COLO829 (cell line): ENCODE data around the gene ABHD1.
"Not testable (repeated sequence)": the region's sequence is repeated elsewhere in the genome, so short reads cannot be mapped to it uniquely, and the experiment has no call there.

Source experiments
- DNase-seq: peaks from one replicate; pipeline ENCODE4 v3.0.0; 2012; ENCODE audit warnings: low spot score

Gene ABHD1

DNA sequence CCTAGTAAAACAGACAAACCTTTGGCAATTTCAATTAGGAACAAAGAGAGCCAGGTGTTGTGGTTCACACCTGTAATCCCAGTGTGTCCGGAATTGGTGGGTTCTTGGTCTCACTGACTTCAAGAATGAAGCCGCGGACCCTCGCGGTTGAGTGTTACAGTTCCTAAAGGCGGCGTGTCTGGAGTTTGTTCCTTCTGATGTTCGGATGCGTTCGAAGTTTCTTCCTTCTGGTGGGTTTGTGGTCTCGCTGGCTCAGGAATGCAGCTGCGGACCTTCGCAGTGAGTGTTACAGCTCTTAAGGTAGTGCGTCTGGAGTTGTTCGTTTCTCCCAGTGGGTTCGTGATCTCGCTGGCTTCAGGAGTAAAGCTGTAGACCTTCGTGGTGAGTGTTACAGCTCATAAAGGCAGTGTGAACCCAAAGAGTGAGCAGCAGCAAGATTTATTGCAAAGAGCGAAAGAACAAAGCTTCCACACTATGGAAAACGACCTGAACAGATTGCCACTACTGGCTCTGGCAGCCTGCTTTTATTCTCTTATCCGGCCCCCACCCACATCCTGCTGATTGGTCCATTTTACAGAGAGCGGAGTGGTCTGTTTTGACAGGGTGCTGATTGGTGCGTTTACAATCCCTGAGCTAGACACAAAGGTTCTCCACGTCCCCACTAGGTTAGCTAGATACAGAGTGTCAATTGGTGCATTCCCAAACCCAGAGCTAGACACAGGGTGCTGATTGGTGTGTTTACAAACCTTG lies 12.8 kb upstream of the ABHD1 start:
- not testable (repeated sequence) for DNase-seq

DNA sequence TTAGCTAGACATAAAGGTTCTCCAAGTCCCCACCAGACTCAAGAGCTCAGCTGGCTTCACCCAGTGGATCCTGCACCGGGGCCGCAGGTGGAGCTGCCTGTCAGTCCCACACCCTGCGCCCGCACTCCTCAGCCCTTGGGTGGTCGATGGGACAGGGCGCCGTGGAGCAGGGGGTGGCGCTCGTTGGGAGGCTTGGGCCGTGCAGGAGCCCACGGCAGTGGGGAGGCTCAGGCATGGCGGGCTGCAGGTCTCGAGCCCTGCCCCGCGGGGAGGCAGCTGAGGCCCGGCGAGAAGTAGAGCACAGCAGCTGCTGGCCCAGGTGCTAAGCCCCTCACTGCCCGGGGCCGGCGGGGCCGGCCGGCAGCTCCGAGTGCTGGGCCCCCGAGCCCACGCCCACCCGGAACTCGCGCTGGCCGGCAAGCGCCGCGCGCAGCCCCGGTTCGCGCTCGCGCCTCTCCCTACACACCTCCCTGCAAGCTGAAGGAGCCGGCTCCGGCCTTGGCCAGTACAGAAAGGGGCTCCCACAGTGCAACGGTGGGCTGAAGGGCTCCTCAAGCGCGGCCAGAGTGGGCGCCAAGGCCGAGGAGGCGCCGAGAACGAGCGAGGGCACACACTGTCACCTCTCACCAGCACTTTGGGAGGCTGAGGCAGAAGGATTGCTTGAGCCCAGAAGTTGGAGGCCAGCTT lies 12.1 kb upstream of the ABHD1 start:
- DNase-seq = not testable (repeated sequence)

DNA sequence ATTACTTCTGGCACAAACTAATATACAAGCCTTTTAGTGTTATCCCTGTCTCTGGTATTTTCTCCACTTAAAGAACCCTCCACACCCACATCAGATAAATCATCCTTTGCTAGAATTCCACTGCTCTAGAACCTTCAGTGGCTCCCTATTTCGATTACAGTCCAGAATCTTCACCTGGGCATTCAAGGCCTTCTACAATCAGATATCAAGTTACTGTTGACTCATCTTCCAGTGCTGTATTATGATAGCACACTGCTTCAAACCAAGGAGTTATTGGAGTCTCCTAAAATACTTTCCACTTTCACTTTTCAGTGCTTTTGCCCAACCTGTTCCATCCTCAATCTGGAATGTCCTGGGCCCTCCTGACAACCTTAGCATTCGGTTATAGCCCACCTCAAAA lies 8.1 kb upstream of the ABHD1 start:
- no peak for DNase-seq

DNA sequence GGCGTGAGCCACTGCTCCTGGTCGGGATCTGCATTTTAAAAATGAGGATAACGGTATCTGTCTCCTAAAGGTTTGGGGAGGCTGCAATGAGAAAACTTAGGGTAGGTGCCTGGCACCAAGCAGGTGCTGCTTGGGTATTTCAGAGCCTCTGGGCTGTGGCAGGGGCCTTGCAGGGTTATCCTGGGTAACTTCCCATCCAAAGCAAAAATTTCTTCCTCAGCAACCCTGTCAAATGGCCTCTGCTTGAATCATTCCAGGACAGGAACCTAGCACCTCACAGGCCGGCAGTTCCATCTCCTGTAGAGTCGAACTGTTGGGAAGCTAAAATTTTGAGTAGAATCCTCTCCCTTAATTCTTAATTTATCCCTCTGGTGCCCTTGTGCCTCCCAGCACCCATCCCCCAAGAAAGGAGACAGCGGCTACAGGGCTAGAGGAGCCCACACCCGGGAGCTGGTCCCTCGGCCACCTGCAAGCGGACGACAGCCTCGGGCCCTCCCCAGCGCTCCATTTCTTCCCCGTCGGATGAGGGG lies 5.6 kb upstream of the ABHD1 start:
- DNase-seq = no peak

DNA sequence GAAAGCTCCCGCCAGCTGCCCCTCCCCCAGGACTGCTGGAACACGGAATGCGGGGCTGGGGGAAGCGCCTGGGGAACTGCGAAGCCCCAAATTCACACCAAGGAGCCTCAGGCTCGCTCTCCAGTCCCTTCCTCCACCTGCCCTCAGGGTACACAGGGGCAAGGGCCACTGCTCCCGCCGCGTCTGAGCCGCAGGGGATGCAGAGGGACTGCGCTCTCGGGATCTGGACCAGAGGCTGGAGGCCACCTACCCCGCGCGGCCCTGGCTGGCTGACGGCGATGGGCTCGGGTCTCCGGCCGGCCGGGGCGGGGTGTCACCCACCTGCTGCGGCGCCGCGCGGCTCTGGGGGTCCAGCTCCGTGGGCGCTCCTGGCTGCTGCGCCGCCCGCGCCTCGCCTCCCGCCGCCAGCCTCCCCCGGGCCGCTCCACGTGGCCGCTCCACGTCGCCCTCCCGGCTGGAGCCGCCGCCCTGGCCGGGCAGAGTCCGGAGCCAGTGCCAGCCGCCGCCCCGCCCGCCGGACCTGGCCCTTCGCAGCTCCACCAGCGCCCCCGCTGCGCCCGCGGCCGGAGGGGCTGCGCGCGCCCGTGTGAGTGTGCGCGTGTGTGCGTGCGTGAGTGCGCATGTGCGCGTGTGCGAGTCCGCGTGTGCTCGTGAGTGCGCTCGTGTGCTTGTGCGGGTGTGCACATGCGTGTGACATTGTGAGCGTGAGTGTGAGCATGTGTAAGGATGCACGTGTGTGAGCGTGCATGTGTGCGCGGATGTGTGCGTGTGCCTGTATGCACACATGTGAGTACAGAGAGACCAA lies 4.9 kb upstream of the ABHD1 start, which contains the start of gene CGREF1:
CGREF1 (minus strand) TSS at position 604 of the 805 bp plus-strand sequence. CDS start 14,762 bp downstream, outside the sequence.
- DNase-seq = no peak

DNA sequence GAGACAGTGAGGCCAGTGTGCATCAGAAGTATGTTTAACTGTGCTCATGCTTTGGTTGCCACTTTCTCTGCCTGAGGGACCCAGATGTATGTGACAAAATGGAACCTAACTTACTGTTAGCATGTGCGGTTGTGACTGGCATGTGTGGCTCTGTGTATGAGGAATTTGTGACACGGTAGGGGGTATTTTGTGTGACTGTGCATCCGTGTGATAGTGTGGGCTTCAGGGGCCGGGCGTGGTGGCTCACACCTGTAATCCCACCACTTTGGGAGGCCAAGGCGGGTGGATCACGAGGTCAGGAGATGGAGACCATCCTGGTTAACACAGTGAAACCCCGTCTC lies 4.3 kb upstream of the ABHD1 start:
- DNase-seq = not testable (repeated sequence)

DNA sequence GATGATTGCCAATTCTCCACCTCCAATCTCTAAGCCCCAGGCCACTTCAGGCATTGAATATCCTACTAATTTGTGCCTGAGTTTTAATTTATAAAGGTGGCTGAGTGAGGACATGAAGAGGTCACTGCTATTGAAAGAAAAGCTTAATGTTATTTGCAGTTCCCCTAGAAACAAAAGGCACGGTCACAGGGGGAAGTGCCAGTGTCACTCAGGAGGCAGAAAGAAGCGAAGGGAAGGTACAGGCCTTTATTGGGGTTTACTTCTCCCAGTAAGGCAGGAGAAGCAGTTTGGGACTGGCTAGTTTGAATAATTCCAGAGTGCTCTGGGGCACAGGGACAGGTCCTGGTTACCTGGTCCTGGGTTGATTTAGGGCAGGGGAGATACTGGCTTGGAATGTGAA lies 1.7 kb upstream of the ABHD1 start:
- no peak for DNase-seq

DNA sequence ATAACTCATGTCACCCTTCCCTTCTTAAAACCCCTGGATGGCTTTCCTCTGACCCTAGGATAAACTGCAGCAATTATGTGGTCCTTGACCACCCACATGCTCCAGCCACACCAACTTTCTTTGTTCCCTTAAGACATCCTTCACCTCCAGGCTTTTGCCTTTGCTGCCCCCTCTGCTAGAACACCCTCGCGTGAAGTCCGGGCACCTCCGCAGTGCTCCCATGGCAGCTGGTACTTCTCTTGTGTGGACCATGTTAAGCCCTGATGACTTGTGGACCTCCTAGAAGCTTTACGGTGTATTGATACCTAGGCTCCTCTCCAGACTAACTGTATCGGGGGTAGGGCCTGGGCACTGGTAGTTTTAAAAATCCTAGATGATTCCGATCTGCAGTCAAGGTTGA lies 824 bp upstream of the ABHD1 start:
- no peak for DNase-seq

DNA sequence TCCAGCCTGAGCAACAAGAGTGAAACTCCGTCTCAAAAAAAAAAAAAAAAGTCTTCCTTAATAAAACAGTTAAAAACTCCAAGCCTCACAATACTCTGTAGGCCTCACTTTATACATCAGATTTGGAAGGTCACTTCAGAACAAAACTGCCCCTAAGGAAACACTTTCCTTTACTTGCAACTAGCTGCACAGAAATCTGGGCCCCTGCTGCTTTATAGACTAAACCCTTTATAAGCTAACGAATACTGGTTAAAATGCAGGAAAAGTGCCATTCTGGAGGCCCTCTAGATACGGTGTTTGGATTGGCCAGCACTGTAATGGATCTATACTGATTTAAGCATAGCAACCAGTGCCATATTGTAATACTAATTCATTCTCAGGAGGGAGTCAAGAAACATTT lies 1.5 kb downstream of the ABHD1 start:
- DNase-seq = no peak

DNA sequence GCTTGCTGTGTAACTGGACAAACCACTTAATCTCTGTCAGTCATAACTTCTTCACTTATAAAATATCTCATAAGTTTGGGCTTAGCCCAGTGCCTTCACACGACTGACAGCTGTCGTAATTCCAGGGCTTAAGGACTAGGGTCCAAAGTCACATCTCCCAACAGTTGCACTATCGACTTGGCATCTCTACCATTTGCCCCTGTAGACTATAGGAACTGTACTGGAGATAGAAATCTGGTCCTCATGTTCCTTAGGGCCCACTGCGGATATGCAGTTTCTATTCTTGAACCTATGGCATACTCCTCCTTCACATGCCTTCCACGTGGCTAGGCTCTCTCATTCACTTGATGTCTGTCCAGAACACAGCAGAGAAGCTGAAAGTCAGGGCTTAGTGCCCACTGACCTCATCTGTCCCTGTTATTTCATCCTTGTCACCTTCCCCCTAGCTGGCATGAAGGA lies 2.7 kb downstream of the ABHD1 start:
- no peak for DNase-seq

DNA sequence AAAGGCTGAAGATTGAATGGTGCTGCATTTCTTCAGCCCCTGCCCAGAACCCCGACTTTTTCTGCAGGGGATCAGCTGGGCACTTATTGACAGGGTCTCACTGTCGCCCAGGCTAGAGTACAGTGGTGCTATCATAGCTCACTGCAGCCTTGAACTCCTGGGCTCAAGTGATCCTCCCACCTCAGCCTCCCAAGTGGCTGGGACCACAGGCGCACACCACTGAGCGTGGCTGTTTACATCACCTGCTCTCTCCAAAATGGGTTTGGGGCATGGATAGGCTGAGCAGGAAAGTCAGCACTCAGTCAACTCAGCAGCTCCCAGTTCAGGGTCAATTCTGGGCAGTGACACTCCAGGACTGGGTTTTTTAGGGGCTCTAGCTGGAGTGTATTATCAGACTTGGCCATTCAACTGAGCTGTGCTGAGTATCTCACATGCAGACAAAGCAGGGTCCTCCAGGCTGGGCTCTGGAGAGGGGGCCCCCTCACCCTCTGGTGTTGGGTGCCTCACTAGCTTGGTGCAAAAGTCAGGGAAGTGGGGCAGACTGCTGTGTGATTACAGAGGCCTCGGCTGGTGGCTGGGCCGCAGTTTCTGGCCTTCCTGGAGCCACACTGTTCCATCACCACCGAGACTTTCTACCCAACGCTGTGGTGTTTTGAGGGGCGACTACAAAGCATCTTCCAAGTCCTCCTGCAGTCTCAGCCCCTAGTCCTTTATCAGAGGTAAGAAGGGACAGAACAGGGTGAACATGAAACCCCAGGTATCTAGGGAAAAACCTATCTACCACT lies 4.5 kb downstream of the ABHD1 start:
- DNase-seq = no peak

DNA sequence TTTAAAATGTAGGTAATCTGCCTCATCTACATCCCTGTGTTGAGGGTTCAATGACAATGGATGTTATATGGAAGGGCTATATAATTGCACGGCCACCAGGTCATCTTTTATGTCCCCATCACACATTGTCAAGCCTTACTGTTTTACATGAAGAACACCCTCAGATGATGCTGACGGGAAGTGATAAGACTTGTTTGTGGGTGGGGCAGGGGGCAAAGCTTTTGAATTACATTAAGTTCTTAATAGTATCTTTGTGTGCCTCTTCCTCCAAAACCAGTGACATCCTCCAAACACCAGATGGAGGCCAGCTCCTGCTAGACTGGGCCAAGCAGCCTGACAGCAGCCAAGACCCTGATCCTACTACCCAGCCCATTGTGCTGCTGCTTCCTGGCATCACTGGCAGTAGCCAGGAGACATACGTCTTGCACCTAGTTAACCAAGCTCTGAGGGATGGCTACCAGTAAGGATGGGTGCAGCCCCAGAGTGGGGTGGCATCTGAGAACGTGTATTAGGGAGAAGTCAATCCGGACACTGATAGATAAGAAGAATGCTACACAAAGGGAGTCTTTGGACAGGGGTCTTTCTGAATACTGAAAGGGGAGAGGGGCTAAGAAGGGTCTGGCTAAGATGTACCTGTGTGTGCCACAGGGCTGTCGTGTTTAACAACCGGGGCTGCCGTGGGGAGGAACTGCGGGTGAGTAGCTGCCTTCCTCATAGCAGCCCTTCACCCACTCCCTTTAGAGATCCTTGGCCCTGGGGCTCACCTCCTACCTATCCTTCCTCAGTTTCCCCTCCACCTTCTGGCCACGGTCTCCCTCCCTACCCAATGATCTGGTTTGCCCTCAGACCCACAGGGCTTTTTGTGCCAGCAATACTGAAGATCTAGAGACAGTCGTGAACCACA lies 5.3 kb downstream of the ABHD1 start:
- DNase-seq = no peak

DNA sequence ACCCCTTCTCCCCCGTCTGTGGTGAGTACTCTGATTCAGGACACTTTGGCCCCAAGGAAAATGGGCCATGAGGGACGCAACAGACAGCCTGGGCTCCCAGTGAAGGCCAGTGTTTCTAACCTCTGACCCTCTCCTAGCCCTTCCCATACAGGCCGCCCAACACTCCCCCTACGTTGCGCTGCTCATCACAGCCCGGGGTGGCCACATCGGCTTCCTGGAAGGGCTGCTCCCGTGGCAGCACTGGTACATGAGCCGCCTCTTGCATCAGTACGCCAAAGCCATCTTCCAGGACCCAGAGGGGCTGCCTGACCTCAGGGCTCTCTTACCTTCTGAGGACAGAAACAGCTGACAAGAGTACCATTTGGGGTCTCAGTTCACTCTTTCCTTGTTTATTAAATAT lies 6.8 kb downstream of the ABHD1 start:
- no peak for DNase-seq

DNA sequence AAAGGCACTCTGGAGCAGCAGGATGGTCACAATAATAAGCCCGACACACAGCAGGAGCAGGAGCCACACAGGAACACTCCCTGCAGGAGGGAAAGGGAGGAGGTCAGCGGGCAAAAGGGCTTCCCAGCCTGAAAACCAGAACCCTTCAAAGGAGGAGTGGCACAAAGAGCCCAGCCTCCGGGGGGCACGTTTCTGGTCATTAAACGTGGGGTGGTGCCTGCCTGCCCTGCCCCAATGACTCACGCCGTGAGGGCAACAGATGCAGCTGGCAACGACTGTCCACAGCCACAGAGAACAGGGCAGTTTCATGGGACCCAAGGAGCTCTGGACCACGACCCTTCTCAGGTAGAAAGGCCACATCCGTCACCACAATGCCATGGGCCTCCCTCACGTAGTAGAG lies 7.8 kb downstream of the ABHD1 start:
- no peak for DNase-seq

DNA sequence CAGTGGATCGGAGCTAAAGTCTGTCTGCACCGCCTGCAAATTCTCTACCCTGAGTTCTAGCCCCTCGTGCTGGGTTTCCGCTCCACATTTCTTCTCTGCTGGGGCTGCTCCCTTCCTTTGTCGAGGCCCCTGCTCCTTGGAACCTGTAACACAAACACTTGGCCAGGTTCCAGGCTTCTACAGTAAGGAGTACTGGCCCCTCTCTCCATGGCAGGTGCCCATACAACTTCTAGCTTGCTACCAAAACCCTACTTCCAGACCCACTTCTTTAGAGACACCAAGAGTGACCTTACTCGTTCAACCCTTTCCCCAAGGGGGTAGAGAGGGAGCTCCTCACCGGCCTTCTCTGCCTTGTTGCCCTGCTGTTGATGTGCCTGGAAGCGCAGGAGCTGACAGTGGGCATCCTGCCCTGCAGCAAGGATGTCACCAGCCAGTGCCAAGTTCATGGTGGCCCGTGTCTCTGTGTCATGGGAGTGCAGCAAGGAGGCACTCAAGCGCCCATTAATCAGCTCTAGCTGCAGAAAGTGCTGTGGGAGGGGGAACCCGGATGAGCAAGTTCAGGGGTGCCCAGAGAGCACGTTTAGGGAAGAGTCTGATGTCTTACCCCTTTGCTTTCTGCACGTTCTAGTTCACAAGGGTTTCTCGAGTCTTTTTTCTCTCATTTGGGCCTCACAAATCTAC lies 9.7 kb downstream of the ABHD1 start:
- no peak for DNase-seq

DNA sequence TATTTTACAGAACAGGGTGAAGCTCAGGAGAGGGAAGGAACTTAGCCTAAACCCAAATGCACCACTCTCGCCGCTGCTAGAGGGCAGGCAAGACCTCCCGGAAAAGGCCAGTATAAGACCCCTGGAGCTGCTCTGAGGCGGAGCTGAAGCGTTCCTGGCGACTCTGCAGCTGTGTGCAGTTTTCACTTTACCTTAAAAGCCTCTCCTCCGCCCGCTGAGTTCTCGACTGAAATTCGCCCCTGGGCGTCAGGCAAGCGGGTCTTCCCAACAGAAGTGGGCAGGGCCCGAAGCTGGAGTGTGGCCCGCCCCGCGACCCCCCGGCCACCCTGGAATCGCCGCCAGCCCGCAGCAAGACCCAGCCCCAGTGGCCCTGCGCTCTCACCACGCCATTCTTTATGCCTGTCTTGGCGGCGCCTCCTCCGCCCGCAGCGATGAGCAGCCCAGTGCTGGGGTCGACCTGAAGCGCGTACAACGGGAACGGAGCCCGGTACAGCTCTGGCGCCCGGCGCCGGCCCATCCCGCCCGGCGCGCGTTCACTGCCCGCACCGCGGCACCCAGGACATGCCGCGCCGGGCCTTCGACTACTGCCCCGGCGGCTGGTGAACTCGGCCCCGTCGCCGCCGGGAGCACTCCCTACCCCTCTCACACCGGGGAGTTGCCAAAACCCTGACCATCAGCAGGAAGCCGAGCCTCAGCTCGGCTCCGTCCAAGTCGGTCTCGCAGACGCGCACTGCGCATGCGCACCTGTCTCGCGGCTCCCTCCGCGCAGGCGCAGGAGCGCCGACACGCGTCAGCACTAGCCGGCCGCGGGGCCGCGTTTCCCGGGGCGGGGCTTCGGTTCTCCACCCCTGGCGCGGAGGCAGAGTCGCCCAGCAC lies 10.5 kb downstream of the ABHD1 start, which contains the start of gene PREB:
PREB (minus strand) TSS at position 732 of the 876 bp plus-strand sequence; CDS start at position 517, 215 bp downstream.
- DNase-seq = peak; percentile 95

DNA sequence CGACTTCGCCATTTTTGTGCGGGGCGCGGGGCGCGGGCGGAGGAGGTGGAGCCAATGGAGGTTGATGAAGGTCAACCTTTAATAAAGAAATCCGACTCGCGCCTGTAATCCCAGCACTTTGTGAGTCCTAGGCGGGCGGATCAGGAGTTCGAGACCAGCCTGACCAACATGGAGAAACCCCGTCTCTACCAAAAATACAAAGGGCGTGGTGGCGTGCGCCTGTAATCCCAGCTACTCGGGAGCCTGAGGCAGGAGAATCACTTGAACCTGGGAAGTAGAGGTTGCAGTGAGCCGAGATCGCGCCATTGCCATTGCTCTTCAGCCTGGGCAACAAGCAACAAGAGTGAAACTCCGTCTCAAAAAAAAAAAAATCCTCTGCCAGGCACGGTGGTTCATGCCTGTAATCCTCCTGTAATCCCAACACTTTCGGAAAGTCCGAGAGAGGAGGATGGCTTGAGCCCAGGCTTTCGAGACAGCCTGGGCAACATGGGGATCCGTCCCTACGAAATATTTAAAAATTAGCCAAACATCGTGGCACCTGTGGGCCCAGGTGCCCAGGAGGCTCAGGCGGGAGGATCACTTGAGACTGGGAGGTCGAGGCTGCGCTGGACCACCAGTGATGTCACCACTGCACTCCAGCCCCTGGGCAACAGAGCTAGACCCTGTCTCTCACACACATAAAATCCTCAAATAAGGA lies 11.3 kb downstream of the ABHD1 start:
- DNase-seq = no peak

DNA sequence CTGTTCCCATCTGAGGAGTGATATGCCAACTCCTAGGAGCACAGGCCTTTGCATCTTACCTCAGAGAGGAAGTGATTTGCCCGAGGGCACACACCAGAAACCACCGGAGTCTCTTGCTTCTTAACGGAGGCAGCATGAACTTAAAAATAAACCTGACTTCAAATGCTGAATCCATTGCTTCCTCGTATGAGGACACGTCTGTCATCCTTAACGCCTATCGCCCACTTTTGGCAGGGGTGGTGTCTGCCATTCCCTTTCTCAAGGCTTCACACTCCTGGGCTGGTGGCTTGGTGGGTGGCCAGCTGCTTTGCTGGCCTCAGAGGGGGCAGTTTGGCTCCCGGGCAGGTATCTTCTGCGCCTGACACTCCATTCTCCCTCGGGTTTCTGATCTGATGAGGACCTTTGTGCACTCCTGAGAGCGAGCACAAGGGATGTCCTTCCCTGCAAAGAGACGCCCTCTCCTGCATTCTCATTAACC lies 11.9 kb downstream of the ABHD1 start:
- no peak for DNase-seq
